Spleen (tissue), 11 donors: ENCODE data around the gene KCNAB1. TPM values are rescaled to one million over a fixed set of nuclear protein-coding genes. Genes with fewer than 3 reads are reported as not detected.
"Not testable (repeated sequence)": the region's sequence is repeated elsewhere in the genome, so short reads cannot be mapped to it uniquely, and the experiment has no call there.

Experiments used
- DNase-seq: peaks from one replicate; pipeline ENCODE4 v3.0.0-alpha.2; 2020
- H3K27ac ChIP-seq, 8 donors: fragments of 200-600 bp; sonication (generic) in 7 of 8; 1 replicate in 4 of 8; 2 replicates in 4 of 8; pipeline versions ENCODE4 v1.5.0 to v1.8.0; 2016 to 2021; ENCODE audit warnings: inconsistent platforms in 4 of 8, mild to moderate bottlenecking in 4 of 8, moderate library complexity in 1 of 8
- H3K27me3 ChIP-seq, 7 donors: fragments of 200-600 bp; sonication (generic) in 6 of 7; replicated peaks in 1 of 7; 1 replicate in 4 of 7; 2 replicates in 3 of 7; pipeline versions ENCODE4 v1.5.0 to v1.8.0; 2016 to 2021; ENCODE audit warnings: inconsistent platforms in 3 of 7, mild to moderate bottlenecking in 1 of 7
- H3K36me3 ChIP-seq, 6 donors: fragments of 200-600 bp; sonication (generic) in 5 of 6; 1 replicate in 4 of 6; 2 replicates in 2 of 6; pipeline versions ENCODE4 v1.5.0 to v1.8.0; 2016 to 2021; ENCODE audit warnings: inconsistent platforms in 2 of 6
- H3K4me1 ChIP-seq, 6 donors: fragments of 200-600 bp; sonication (generic) in 5 of 6; 1 replicate in 3 of 6; 2 replicates in 3 of 6; pipeline versions ENCODE4 v1.5.0 to v1.8.0; 2016 to 2021; ENCODE audit warnings: inconsistent platforms in 3 of 6
- H3K4me3 ChIP-seq, 8 donors: fragments of 200-600 bp; sonication (generic) in 7 of 8; 1 replicate in 4 of 8; 2 replicates in 4 of 8; pipeline versions ENCODE4 v1.5.0 to v1.8.0; 2016 to 2021; ENCODE audit warnings: inconsistent platforms in 4 of 8, mild to moderate bottlenecking in 4 of 8, moderate library complexity in 2 of 8
- H3K9me3 ChIP-seq, 8 donors: fragments of 200-600 bp; sonication (generic) in 7 of 8; 1 replicate in 4 of 8; 2 replicates in 4 of 8; pipeline versions ENCODE4 v1.5.0 to v1.8.0; 2016 to 2021; ENCODE audit warnings: inconsistent platforms in 4 of 8
- POLR2A ChIP-seq, 3 donors: fragments of 450-650 bp; IDR thresholded peaks; one replicate each; pipeline ENCODE4 v1.5.1; 2017; ENCODE audit warnings: antibody characterized with exemption in 3 of 3, mild to moderate bottlenecking in 1 of 3
- POLR2AphosphoS5 ChIP-seq, 3 donors: sonication (generic); formaldehyde crosslinking; IDR thresholded peaks; one replicate each; pipeline ENCODE4 v1.5.1; 2017; ENCODE audit warnings: antibody characterized with exemption in 3 of 3
- WGBS, 5 donors: extraction: QIAGEN DNeasy Blood & Tissue Kit in 3 of 5; methylation state at CpG; one replicate each; pipeline versions ENCODE4 v1.1.5 to v1.1.7; 2013 to 2018; 5-methylcytosine and 5-hydroxymethylcytosine counted together
- intact Hi-C: fragments of 100-400 bp; cut with DNase I; formaldehyde crosslinking; loops from one replicate; pipeline ENCODE4 v1.15.0; 2023; ENCODE audit warnings: low total_unique reads
- polyA plus RNA-seq, 3 donors: library from polyadenylated mRNA; stranded (reverse); fragments of 200-250 nt; gene quantifications; one replicate each; pipeline ENCODE4 v1.2.1, GENCODE V29; 2013
- total RNA-seq, 7 donors: library from RNA; depleted of rRNA in 3 of 7; stranded (reverse); fragments of >200 nt in 3 of 7; fragmentation: NEBNext Ultra II Directional in 4 of 7; extraction: Animal tissue kit (Norgen Biotek cat#: 25700) in 4 of 7; gene quantifications; one replicate each; pipeline versions ENCODE4 v1.1.0 to v1.2.1, GENCODE V29; 2016 to 2021
- TF ChIP-seq, protein P1 (sequence below), 11 experiments: fragments of 200-600 bp in 7 of 11; fragments of 450-650 bp in 4 of 11; sonication (generic) in 4 of 11; IDR thresholded peaks in 8 of 11; conservative IDR thresholded peaks in 3 of 11; 1 replicate in 7 of 11; 2 replicates in 4 of 11; pipeline versions ENCODE4 v1.4.0 to v1.8.0; 2016 to 2021; ENCODE audit warnings: antibody characterized with exemption in 11 of 11, inconsistent platforms in 4 of 11, mild to moderate bottlenecking in 1 of 11
- donor health status: healthy with polysubstance abuse.
- donor health status: DM: no; HTN: no; CAD: no; lungs with moderate emphysema.
- donor health status: DM: no; HTN: no; CAD: no.
- donor health status: Bipolar disorder and iron deficiency.
- donor health status: healthy.
- donor health status: DM: no; HTN: no; CAD: no.
- donor health status: DM: yes; HTN: yes; CAD: no.

The KCNAB1 gene
- total and polyA plus RNA-seq, 10 donors = 0.59 to 10.5 (median 6.3) TPM

DNA sequence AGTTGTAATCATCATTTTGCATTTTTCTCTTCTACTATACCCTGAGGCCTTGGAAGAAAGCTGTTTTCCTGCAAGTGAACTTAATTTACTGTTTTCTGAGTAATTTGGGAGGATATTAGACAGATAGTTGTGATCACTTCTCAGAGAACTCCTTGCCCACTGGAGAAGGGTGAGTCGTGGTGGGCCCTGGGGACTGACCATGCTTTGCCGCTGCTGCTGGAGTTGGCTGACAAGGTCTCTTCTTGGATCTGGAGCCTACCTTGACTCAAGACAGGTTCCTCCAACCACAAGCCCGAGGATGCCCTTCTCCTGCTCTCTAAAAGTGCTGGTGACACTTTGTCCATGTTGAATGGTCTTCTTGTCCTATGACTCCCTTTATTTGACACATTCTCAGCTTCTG, 68.4 kb downstream of the KCNAB1 start:
- Histone ChIP-seq H3K9me3 (no peaks in the 10 kb centered on the region), H3K4me3 (no peak overlapping the region), H3K27ac (no peak overlapping the region), H3K27me3 (no peaks in the 10 kb centered on the region), H3K4me1 (no peaks in the 10 kb centered on the region), H3K36me3 (no peaks in the 10 kb centered on the region)
- intact Hi-C loops = no loop called here
- TF ChIP-seq POLR2A (IDR thresholded peaks at IDR 0.05) (no peak), POLR2AphosphoS5 (IDR thresholded peaks at IDR 0.05) (no peak)
- TF ChIP-seq, protein P1, sequence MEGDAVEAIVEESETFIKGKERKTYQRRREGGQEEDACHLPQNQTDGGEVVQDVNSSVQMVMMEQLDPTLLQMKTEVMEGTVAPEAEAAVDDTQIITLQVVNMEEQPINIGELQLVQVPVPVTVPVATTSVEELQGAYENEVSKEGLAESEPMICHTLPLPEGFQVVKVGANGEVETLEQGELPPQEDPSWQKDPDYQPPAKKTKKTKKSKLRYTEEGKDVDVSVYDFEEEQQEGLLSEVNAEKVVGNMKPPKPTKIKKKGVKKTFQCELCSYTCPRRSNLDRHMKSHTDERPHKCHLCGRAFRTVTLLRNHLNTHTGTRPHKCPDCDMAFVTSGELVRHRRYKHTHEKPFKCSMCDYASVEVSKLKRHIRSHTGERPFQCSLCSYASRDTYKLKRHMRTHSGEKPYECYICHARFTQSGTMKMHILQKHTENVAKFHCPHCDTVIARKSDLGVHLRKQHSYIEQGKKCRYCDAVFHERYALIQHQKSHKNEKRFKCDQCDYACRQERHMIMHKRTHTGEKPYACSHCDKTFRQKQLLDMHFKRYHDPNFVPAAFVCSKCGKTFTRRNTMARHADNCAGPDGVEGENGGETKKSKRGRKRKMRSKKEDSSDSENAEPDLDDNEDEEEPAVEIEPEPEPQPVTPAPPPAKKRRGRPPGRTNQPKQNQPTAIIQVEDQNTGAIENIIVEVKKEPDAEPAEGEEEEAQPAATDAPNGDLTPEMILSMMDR (IDR thresholded peaks at IDR 0.05 in 8 of 11, conservative IDR thresholded peaks at IDR 0.05 in 3 of 11) = no peak
- 78 to 95% (median 83%) methylated on average over 3 of the region's 3 CpGs for WGBS, 5 donors
- DNase-seq = no peak

GRCh38 chr3:156189927-156190326, 69.5 kb downstream of the KCNAB1 start:
- no peak for DNase-seq
- H3K36me3 ChIP-seq = no peaks in the 10 kb centered on the region
- no peak for TF ChIP-seq POLR2AphosphoS5 (IDR thresholded peaks at IDR 0.05)
- no peak for TF ChIP-seq POLR2A (IDR thresholded peaks at IDR 0.05)
- TF ChIP-seq, protein P1 (IDR thresholded peaks at IDR 0.05 in 8 of 11, conservative IDR thresholded peaks at IDR 0.05 in 3 of 11) = no peak
- no peak overlapping the region for H3K27ac ChIP-seq
- 62 to 78% (median 77%) methylated on average over 5 of the region's 5 CpGs for WGBS, 5 donors
- no peaks in the 10 kb centered on the region for H3K27me3 ChIP-seq
- H3K9me3 ChIP-seq = peaks cover 0 to 3% (median 0%) of the 10 kb centered on the region in 8 donors
- intact Hi-C loops = no loop called here
- no peaks in the 10 kb centered on the region for H3K4me1 ChIP-seq
- H3K4me3 ChIP-seq = no peak overlapping the region

- H3K27ac ChIP-seq, H3K4me1 ChIP-seq, H3K9me3 ChIP-seq, DNase-seq, H3K4me3 ChIP-seq, H3K36me3 ChIP-seq, intact Hi-C loops, H3K27me3 ChIP-seq: not testable (repeated sequence)
- 91 to 98% (median 96%) methylated on average over 2 of the region's 2 CpGs for WGBS, 5 donors
These were observed 74.6 kb downstream of the KCNAB1 start for GRCh38 chr3:156194945-156195344.

DNA sequence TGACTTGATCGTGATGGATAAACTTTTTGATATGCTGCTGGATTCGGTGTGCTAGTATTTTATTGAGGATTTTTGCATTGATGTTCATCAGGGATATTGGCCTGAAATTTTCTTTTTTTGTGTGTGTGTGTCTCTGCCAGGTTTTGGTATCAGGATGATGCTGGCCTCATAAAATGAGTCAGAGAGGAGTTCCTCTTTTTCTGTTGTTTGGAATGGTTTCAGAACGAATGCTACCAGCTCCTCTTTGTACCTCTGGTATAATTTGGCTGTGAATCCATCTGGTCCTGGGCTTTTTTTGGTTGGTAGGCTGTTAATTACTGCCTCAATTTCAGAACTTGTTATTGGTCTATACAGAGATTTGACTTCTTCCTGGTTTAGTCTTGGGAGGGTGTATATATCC, 76.8 kb downstream of the KCNAB1 start:
- intact Hi-C loops, H3K4me3 ChIP-seq, H3K9me3 ChIP-seq, H3K27ac ChIP-seq, DNase-seq, H3K36me3 ChIP-seq, H3K4me1 ChIP-seq: not testable (repeated sequence)
- H3K27me3 ChIP-seq = peaks cover 0 to 23% (median 0%) of the 10 kb centered on the region in 7 donors
- WGBS, 5 donors = 64 to 78% (median 70%) methylated on average over 3 of the region's 3 CpGs

GRCh38 chr3:156201411-156202405, 81.3 kb downstream of the KCNAB1 start:
- Histone ChIP-seq H3K4me1 (no peaks in the 10 kb centered on the region), H3K27ac (no peak overlapping the region), H3K36me3 (no peaks in the 10 kb centered on the region), H3K4me3 (no peak overlapping the region), H3K9me3 (no peaks in the 10 kb centered on the region), H3K27me3 (peaks cover 0 to 32% (median 0%) of the 10 kb centered on the region in 7 donors)
- intact Hi-C loops = no loop called here
- DNase-seq = no peak
- WGBS, 5 donors = 89 to 96% (median 90%) methylated on average over 7 to 8 of the region's 8 CpGs
- TF ChIP-seq POLR2AphosphoS5 (IDR thresholded peaks at IDR 0.05) (no peak), POLR2A (IDR thresholded peaks at IDR 0.05) (no peak)
